ENCODE data around the gene HSPB2. TPM values are rescaled to one million over a fixed set of nuclear protein-coding genes. Genes with fewer than 3 reads are reported as not detected.
A peak's percentile ranks its signal among the peaks of the same experiment; 100 is the strongest.

Gene HSPB2
- total RNA-seq, 2 experiments from 2014 or later: not detected

- no peaks in the 10 kb centered on the region for H3K36me3 Mint-ChIP-seq (ENCODE audit: low read depth)
- H3K27ac Mint-ChIP-seq: peak overlapping the region; percentile 93
- H3K27me3 Mint-ChIP-seq: no peaks in the 10 kb centered on the region
- peak overlapping the region; percentile 73 for H3K4me3 Mint-ChIP-seq
- DNase-seq: peak; percentile 66
- POLR2A ChIA-PET: interaction anchor here (0.6 to 1.2 kb wide), 6 partner anchors 12 to 172 kb away, joined by 3 to 13 read pairs (median 4); partner anchors contain the start of gene NKAPD1
- intact Hi-C loops (cut with DNase I, micrococcal nuclease): loop anchor here (5.0 to 10.0 kb wide), 5 partner anchors 116 to 1641 kb away; partner anchors contain the start of genes POU2AF1 (in 1 of the 2) and RDX (in 1 of the 2)
- CTCF ChIA-PET: interaction anchor here (0.7 to 2.4 kb wide), 10 partner anchors 10 to 284 kb away, joined by 3 to 21 read pairs (median 4); partner anchors contain the start of gene FDXACB1
- H3K9me3 Mint-ChIP-seq (ENCODE audit: low read depth): no peaks in the 10 kb centered on the region
- peaks cover 51% of the 10 kb centered on the region for H3K4me1 Mint-ChIP-seq
- peak; percentile 89 for ATAC-seq
These were observed 26.2 kb downstream of the HSPB2 start for GRCh38 chr11:111938687-111939160.

GRCh38 chr11:111939836-111940604, 27.5 kb downstream of the HSPB2 start:
- ChIA-PET CTCF (interaction anchor here (0.7 to 2.1 kb wide), 5 partner anchors 8 to 45 kb away, joined by 3 to 9 read pairs (median 3); no protein-coding TSS in a partner anchor), POLR2A (interaction anchor here (0.5 kb wide), 1 partner anchor 174 kb away, joined by 3 read pairs; no protein-coding TSS in a partner anchor)
- Mint-ChIP-seq H3K4me1 (peaks cover 57% of the 10 kb centered on the region), H3K9me3 (ENCODE audit: low read depth) (no peaks in the 10 kb centered on the region), H3K27me3 (no peaks in the 10 kb centered on the region), H3K36me3 (ENCODE audit: low read depth) (no peaks in the 10 kb centered on the region), H3K4me3 (no peak overlapping the region), H3K27ac (no peak overlapping the region)
- intact Hi-C loops (cut with DNase I, micrococcal nuclease): loop anchor here (5.0 to 10.0 kb wide), 5 partner anchors 115 to 1643 kb away; partner anchors contain the start of genes POU2AF1 (in 1 of the 2) and RDX (in 1 of the 2)
- DNase-seq (no peak), ATAC-seq (no peak)

- H3K4me1 Mint-ChIP-seq: peaks cover 43% of the 10 kb centered on the region
These were observed 29.4 kb downstream of the HSPB2 start for GRCh38 chr11:111941963-111942362.

GRCh38 chr11:111942829-111943228, 30.3 kb downstream of the HSPB2 start:
- POLR2A ChIA-PET: no interaction called here
- CTCF ChIA-PET: interaction anchor here (0.9 to 4.1 kb wide), 2 partner anchors 11 to 339 kb away, joined by 3 to 21 read pairs; no protein-coding TSS in a partner anchor

More at GRCh38 chr11:111941963-111942362, 29.4 kb downstream of the HSPB2 start:
- H3K4me3 Mint-ChIP-seq: no peak overlapping the region
- ChIA-PET POLR2A (no interaction called here), CTCF (interaction anchor here (4.1 kb wide), 1 partner anchor 10 kb away, joined by 21 read pairs; no protein-coding TSS in a partner anchor)
- H3K36me3 Mint-ChIP-seq (ENCODE audit: low read depth): no peaks in the 10 kb centered on the region
- intact Hi-C loops (cut with DNase I, micrococcal nuclease): no loop called here
- H3K27ac Mint-ChIP-seq: no peak overlapping the region
- H3K9me3 Mint-ChIP-seq (ENCODE audit: low read depth): no peaks in the 10 kb centered on the region
- H3K27me3 Mint-ChIP-seq: no peaks in the 10 kb centered on the region
- DNase-seq (no peak), ATAC-seq (no peak)

GRCh38 chr11:111944139-111944538, 31.6 kb downstream of the HSPB2 start:
- ChIA-PET POLR2A (interaction anchor here (0.8 to 1.8 kb wide), 4 partner anchors 8 to 175 kb away, joined by 3 to 6 read pairs (median 4); no protein-coding TSS in a partner anchor), CTCF (interaction anchor here (0.7 to 4.1 kb wide), 6 partner anchors 8 to 76 kb away, joined by 3 to 21 read pairs (median 8); partner anchors contain the start of gene ALG9)
- peak; percentile 11 for ATAC-seq
- no peak for DNase-seq
- H3K27me3 Mint-ChIP-seq: no peaks in the 10 kb centered on the region
- intact Hi-C loops (cut with DNase I, micrococcal nuclease): loop anchor here (1.0 kb wide), 1 partner anchor 12 kb away; no protein-coding TSS in a partner anchor
- H3K4me1 Mint-ChIP-seq: peaks cover 25% of the 10 kb centered on the region
- peak overlapping the region; percentile 94 for H3K27ac Mint-ChIP-seq
- H3K9me3 Mint-ChIP-seq (ENCODE audit: low read depth): no peaks in the 10 kb centered on the region
- no peaks in the 10 kb centered on the region for H3K36me3 Mint-ChIP-seq (ENCODE audit: low read depth)
- peak overlapping the region; percentile 29 for H3K4me3 Mint-ChIP-seq

More at GRCh38 chr11:111942829-111943228, 30.3 kb downstream of the HSPB2 start:
- Mint-ChIP-seq H3K4me3 (no peak overlapping the region), H3K27me3 (no peaks in the 10 kb centered on the region), H3K9me3 (ENCODE audit: low read depth) (no peaks in the 10 kb centered on the region), H3K27ac (no peak overlapping the region), H3K4me1 (peaks cover 38% of the 10 kb centered on the region), H3K36me3 (ENCODE audit: low read depth) (no peaks in the 10 kb centered on the region)
- ATAC-seq (no peak), DNase-seq (no peak)
- intact Hi-C loops (cut with DNase I, micrococcal nuclease): no loop called here

- Mint-ChIP-seq H3K27ac (peak overlapping the region; percentile 94), H3K4me1 (peaks cover 27% of the 10 kb centered on the region), H3K36me3 (ENCODE audit: low read depth) (no peaks in the 10 kb centered on the region), H3K9me3 (ENCODE audit: low read depth) (no peaks in the 10 kb centered on the region), H3K4me3 (peak overlapping the region; percentile 29), H3K27me3 (no peaks in the 10 kb centered on the region)
- DNase-seq (peak; percentile 31), ATAC-seq (peak; percentile 93)
- ChIA-PET POLR2A (interaction anchor here (0.8 to 1.8 kb wide), 5 partner anchors 9 to 176 kb away, joined by 3 to 6 read pairs (median 4); no protein-coding TSS in a partner anchor), CTCF (interaction anchor here (0.6 to 4.1 kb wide), 8 partner anchors 9 to 634 kb away, joined by 3 to 21 read pairs (median 5); partner anchors contain the start of gene ALG9)
- intact Hi-C loops (cut with DNase I, micrococcal nuclease): loop anchor here (1.0 kb wide), 1 partner anchor 12 kb away; no protein-coding TSS in a partner anchor
These were observed 32.1 kb downstream of the HSPB2 start for GRCh38 chr11:111944651-111945051.

GRCh38 chr11:111945198-111945597, 32.7 kb downstream of the HSPB2 start:
- ChIA-PET CTCF (interaction anchor here (0.6 to 4.1 kb wide), 5 partner anchors 9 to 634 kb away, joined by 3 to 21 read pairs (median 10); no protein-coding TSS in a partner anchor), POLR2A (interaction anchor here (0.8 to 1.8 kb wide), 4 partner anchors 9 to 34 kb away, joined by 3 to 5 read pairs (median 4); no protein-coding TSS in a partner anchor)
- Mint-ChIP-seq H3K27me3 (no peaks in the 10 kb centered on the region), H3K27ac (peak overlapping the region; percentile 94), H3K4me3 (peak overlapping the region; percentile 7), H3K4me1 (peaks cover 30% of the 10 kb centered on the region), H3K9me3 (ENCODE audit: low read depth) (no peaks in the 10 kb centered on the region), H3K36me3 (ENCODE audit: low read depth) (no peaks in the 10 kb centered on the region)
- intact Hi-C loops (cut with DNase I, micrococcal nuclease): no loop called here
- no peak for ATAC-seq
- DNase-seq: no peak

- intact Hi-C loops (cut with DNase I, micrococcal nuclease): no loop called here
- ChIA-PET POLR2A (interaction anchor here (0.6 kb wide), 1 partner anchor 114 kb away, joined by 4 read pairs; no protein-coding TSS in a partner anchor), CTCF (no interaction called here)
- Mint-ChIP-seq H3K27me3 (no peaks in the 10 kb centered on the region), H3K4me3 (no peak overlapping the region), H3K9me3 (ENCODE audit: low read depth) (no peaks in the 10 kb centered on the region), H3K36me3 (ENCODE audit: low read depth) (no peaks in the 10 kb centered on the region), H3K4me1 (peaks cover 27% of the 10 kb centered on the region), H3K27ac (no peak overlapping the region)
- ATAC-seq (no peak), DNase-seq (no peak)
These were observed 34.0 kb downstream of the HSPB2 start for GRCh38 chr11:111946499-111946898.

- intact Hi-C loops (cut with DNase I, micrococcal nuclease): no loop called here
- POLR2A ChIA-PET: no interaction called here
- H3K27ac Mint-ChIP-seq: no peak overlapping the region
These were observed 34.6 kb downstream of the HSPB2 start for GRCh38 chr11:111947143-111947542.

GRCh38 chr11:111949519-111950426, 37.2 kb downstream of the HSPB2 start:
- ChIA-PET POLR2A (no interaction called here), CTCF (interaction anchor here (0.5 to 1.5 kb wide), 4 partner anchors 12 to 221 kb away, joined by 3 to 7 read pairs (median 3); no protein-coding TSS in a partner anchor)
- intact Hi-C loops (cut with DNase I, micrococcal nuclease): no loop called here

More at GRCh38 chr11:111947143-111947542, 34.6 kb downstream of the HSPB2 start:
- no peaks in the 10 kb centered on the region for H3K27me3 Mint-ChIP-seq
- H3K36me3 Mint-ChIP-seq (ENCODE audit: low read depth): no peaks in the 10 kb centered on the region
- H3K4me1 Mint-ChIP-seq: peaks cover 27% of the 10 kb centered on the region
- DNase-seq (no peak), ATAC-seq (no peak)
- H3K9me3 Mint-ChIP-seq (ENCODE audit: low read depth): no peaks in the 10 kb centered on the region
- CTCF ChIA-PET: interaction anchor here (0.7 kb wide), 1 partner anchor 60 kb away, joined by 3 read pairs; no protein-coding TSS in a partner anchor
- no peak overlapping the region for H3K4me3 Mint-ChIP-seq

More at GRCh38 chr11:111949519-111950426, 37.2 kb downstream of the HSPB2 start:
- no peak overlapping the region for H3K4me3 Mint-ChIP-seq
- no peak overlapping the region for H3K27ac Mint-ChIP-seq
- peaks cover 15% of the 10 kb centered on the region for H3K4me1 Mint-ChIP-seq
- DNase-seq (no peak), ATAC-seq (no peak)
- no peaks in the 10 kb centered on the region for H3K36me3 Mint-ChIP-seq (ENCODE audit: low read depth)
- H3K9me3 Mint-ChIP-seq (ENCODE audit: low read depth): no peaks in the 10 kb centered on the region
- H3K27me3 Mint-ChIP-seq: no peaks in the 10 kb centered on the region
